Hepatic stellate cell (primary cell): Measurements from ENCODE around the gene RRM1.
"Not testable (repeated sequence)": the region's sequence is repeated elsewhere in the genome, so short reads cannot be mapped to it uniquely, and the experiment has no call there.

Source experiments
- DNase-seq: peaks from one replicate; pipeline ENCODE4 v3.0.0; 2011; ENCODE audit warnings: low spot score

The RRM1 gene

GRCh38 chr11:4140067-4140636 lies 45.6 kb downstream of the RRM1 start:
- no peak for DNase-seq

DNA sequence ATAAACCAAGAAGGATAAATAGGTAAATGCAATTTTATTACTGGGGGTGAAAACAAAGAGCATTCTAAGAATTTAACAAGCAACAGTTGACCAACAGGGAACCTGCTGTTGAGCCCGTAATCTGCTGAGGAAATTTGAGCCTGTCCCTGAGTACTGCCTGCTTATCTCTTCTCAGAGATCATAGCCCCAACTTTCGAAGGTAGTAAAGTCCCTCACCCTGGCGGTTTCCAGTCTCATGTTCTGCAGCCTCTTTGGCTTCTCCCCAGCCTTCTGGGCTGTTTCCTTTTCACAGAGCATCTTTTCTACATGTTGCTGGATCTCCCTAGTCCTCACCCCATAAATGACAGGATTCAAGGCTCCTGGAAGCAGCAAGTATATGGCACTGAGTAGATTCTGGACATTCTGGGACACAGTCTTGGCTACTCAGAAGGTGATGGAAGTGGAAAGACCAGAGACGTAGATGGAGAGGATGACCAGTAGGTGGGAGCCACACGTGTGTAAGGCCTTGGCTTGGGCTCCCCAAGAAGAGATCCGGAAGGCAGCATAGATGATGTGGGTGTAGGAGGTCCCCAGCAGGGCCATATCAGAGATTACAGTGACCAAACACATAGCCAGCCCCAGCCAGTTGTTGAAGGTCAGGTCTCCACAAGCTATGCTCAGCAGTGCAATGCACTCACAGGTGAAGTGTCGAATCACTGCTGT lies 51.6 kb downstream of the RRM1 start:
- DNase-seq, result no peak

DNA sequence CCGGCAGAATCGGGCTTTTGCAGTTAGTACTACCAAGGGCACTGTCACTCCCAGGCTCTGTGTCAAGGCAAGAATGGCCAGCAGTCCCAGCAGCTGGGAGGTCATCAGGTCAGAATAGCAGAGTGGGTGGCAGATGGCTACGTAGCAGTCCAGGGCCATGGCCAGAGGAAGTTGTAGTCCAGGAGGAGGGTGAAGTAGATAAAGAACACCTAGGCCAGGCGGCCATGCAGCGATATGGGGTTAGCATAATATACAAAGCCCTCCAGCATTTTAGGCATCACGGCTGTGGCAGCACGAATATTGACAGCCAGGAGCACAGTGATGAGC lies 52.1 kb downstream of the RRM1 start:
- DNase-seq, result no peak

DNA sequence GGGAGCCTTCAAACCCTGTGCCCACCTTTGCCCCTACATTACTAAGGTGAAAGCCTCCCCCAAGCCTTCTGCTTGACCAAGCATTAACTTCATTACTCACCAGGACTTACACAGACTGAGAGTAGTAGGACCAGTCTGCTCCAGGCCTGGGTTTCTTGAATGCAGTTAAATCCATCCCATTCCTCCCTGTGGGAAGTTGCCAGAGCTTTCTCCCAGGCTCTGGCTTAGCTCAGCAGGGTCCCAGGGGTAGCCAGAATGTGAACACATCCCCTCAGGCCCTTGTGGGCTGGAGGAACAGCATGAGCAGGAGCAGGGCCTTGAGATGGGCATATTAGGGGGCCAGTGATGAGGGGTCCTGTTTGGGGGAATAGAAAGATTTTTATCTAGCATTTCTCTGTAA lies 59.9 kb downstream of the RRM1 start:
- DNase-seq, result no peak

DNA sequence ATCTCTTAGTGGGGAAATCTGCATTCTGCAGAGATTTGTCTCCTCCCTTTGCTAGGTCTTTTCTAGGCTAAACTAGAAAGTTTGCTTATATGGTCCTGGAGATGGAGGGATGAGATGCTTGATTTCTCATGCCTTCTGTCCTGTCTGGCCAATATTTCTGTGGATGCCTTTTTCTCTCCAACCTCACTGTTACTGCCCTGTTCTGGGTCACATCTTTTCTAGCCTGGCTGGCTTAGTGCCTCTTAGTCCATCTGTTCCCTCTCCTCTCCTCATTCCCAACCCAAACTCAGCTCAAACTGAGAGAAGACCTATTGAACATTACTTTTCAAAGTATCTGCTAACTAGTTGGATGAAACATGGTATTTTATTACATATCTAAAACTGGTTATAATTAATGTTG lies 62.0 kb downstream of the RRM1 start:
- no peak for DNase-seq

DNA sequence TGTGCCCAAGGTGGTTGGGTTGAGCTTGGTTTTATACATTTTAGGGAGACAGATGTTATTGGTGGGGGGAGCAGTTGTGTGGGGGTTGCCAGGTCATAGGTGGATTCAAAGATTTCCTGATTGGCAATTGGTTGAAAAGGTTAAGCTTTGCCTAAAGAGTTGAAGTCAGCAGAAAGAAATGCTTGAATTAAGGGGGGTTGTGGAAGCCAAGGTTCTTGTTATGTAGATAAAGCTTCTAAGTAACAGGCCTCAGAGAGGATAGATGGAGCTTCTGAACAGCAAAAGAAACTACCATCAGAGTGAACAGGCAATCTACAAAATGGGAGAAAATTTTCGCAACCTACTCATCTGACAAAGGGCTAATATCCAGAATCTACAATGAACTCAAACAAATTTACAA lies 64.2 kb downstream of the RRM1 start:
- not testable (repeated sequence) for DNase-seq

GRCh38 chr11:4161305-4161704 lies 66.7 kb downstream of the RRM1 start:
- no peak for DNase-seq

DNA sequence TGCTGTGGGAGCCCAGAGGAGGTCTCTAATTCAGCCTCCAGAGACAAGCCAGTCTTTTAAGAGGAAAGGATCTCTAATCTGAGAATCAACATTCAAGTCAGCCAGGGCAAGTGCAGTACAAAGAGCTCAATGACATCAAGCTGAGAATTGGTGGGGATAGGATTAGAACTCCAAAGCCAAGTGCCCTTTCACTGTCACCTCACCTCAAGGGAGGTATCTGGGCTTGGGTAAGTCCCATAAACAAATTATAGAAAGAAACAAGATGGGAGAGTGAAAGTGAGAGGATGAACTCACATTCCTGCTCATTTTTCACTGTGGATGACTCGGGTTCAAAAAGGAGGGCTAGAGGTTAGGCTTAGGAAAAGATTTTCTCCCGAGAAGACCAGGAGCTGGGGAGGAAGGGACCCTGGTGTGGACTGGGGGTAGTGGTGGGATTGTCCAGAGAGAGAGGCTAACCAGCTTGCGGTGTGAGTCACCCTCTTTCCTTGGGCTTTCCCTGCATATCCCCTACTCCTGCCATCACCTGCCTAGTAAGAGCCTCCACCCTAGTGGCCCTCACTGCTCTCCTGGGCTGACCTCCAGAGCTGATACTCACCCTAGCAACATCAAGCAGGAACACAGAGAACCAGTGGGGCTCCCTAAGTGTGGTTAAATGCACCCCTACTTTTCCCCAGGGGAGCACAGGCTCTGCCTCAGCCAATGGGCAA lies 70.4 kb downstream of the RRM1 start:
- no peak for DNase-seq

DNA sequence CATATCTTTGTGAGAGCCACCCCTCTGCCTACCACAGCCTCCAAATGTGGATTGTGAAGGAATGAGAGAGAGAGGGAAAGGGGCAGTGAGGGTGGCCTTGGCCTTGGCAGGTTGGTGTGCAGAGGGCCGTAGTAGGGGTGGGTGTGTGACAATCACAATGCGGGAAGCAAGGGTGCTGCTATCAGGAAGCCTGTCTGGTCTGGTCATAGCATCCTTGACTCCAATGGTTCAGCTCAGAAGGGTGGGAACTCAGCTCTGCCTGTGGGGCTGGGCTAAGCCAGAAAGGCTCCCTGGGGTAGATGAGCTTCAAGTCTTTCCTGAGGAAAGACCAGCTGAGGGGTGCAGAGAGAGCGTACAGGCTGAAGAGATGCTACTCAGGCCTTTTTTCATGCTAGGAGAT lies 72.7 kb downstream of the RRM1 start:
- no peak for DNase-seq

DNA sequence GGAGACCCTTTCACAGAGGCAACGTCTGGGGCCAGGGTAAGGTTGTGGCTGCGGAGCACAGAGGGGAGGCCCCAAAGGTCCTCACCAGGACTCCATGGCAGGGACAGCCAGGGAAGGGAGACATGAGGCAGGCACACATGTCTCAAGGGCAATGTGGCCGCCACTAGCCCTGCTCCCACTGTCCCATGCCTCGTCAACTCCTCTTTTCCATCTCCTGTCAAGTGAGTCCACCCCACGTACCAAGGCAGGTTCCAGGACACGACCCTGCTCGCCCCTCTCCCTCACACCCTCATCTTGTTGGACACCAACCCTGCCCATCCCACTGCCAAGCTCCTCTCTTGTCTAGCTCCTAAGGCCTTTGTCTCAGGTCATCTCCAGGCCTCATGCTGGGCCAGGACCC lies 73.2 kb downstream of the RRM1 start:
- DNase-seq, result no peak

- not testable (repeated sequence) for DNase-seq
Observed at GRCh38 chr11:4175620-4176350, 81.2 kb downstream of the RRM1 start.

DNA sequence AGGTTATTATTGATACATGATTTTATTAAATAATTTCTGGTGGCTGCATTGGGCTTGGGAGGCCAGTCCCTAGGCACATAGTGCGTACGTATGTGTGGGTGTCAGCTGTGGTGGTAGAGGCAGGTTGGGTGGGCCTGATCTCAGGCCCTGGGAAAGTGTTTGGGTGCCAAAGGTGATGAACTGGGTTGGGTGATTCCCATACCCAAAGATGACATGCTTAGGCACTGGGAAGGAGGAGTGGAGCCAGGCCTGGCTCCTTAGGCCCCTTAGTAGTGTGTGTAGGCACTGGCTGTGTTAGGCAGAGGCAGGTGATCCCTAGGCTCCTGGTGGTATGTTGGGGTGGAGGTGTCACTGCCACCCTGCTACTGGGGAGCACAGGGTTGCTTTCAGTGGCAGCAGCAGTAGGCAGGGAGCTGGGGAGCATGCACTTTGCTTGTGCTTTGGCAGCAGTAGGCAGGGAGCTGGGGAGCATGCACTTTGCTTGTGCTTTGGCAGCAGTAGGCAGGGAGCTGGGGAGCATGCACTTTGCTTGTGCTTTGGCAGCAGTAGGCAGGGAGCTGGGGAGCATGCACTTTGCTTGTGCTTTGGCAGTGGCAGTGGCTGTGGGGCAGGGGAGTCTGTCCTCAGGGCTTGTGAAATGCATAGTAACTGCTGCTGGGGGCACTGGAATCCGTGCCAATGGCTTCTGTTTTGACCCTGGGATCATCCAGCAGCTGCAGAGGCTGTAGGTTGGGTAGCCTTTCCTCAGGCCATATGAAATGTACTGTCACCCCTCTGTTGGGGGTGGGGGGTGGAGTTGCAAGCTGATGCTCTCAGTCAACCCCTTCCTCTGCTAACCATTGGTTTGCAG lies 84.4 kb downstream of the RRM1 start:
- DNase-seq, result no peak

GRCh38 chr11:4180441-4181183 lies 86.0 kb downstream of the RRM1 start:
- DNase-seq, result no peak

- peak; percentile 84 for DNase-seq
Observed at GRCh38 chr11:4181782-4182721, 87.5 kb downstream of the RRM1 start.

DNA sequence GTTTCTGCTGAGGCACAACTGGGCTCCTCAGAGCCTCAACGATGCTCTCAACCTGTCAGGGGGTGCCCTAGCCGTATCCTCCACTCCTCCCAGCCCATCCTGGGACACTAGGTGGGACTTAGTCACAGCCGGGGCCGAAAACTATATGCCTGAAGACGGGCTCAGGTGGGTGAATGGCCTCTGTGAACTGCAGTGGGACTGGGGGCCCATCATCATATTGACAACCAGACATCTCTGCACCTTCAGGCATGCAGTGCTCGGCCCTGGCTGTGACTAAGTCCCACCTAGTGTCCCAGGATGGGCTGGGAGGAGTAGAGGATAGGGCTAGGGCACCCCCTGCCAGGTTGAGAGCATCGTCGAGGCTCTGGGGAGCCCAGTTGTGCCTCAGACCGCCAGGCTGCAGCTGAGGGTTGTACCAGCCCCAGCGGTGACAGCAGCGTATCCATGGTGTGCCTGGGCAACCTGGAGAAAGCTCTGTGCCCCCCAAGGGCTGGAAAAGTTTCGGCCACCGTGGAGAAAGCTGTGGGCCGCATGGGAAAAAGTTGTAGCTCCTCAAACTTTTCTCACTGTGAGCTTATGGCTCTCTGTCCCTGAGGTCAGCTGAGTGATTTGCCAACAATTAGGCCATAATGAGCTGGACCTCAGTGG lies 88.9 kb downstream of the RRM1 start:
- DNase-seq, result no peak

DNA sequence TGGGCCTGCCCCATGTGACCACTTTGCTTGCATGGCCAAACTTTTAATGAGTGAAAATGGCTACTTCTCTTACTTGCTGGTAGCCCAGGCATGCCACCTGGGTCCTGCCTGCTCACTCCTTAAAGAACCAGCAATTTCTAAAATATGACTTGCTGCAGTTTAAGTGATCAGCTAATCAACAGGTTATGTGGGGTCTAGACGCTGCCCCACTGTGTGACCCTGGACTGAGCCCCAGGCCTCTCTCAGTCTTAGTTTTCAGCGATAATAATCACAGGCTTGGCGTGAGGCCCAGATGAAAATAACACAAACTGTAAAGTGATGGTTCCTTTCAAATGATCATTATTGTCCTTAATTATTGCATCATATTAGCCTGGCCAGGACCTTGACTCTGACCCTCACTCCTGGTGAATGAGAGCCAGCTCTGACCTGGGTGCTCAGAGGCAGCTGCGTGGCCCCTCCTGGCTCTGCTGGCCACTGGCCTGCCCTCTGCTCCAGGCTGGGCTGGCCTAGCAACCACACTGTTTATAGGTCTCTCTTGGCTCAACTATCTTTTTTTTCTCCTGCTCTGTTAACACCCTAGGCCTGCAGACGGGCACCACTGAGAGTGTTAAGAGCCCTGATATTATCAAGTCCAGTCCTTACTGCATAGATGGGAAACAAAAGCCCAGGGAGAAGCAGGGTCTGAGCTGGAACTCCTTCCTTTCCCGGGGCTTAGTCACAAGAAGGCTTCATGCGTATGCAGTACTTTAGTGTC lies 89.7 kb downstream of the RRM1 start:
- no peak for DNase-seq

DNA sequence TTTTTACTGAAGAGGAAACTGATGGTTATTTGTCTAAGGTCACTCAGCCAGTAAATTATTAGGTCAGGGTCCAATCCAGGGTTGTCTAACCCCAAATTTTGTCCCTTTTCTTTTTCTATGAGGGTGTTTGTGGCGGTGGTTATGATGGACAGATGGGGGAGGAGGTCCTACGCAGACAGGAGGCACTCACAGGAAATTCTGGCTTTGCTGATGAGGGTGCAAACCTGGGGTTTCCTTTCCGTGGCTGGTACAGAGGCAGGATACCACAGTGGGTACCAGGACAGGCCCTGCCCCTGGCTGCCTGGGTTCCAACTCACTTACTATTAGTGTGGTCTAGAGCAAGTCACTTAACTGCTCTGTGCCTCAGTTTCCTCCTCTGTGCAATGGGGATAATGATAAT lies 91.0 kb downstream of the RRM1 start:
- no peak for DNase-seq

GRCh38 chr11:4186464-4187054 lies 92.0 kb downstream of the RRM1 start:
- no peak for DNase-seq
